Thymus (tissue), 11 donors: ENCODE results near the gene ENTREP1. TPM values are rescaled to one million over a fixed set of nuclear protein-coding genes. Genes with fewer than 3 reads are reported as not detected.

Source experiments
- DNase-seq, 9 donors: peaks; one replicate each; pipeline ENCODE4 v3.0.0-alpha.2; 2013; ENCODE audit warnings: low spot score in 9 of 9, low read depth in 6 of 9, missing footprints in 1 of 9
- H3K27ac ChIP-seq, 2 donors: one replicate each; pipeline ENCODE4 v1.5.1; 2013; ENCODE audit warnings: control low read depth in 1 of 2, low read depth in 1 of 2, low read length in 1 of 2, mild to moderate bottlenecking in 1 of 2, moderate library complexity in 1 of 2
- H3K27me3 ChIP-seq, 2 donors: one replicate each; pipeline ENCODE4 v1.5.1; 2013; ENCODE audit warnings: low read length in 1 of 2; ENCODE audit not compliant: control insufficient read depth in 2 of 2, insufficient read depth in 1 of 2
- H3K36me3 ChIP-seq, 2 donors: one replicate each; pipeline ENCODE4 v1.5.1; 2013; ENCODE audit warnings: low read length in 1 of 2, mild to moderate bottlenecking in 1 of 2, moderate library complexity in 1 of 2; ENCODE audit not compliant: control insufficient read depth in 2 of 2, insufficient read depth in 2 of 2
- H3K4me1 ChIP-seq, 2 donors: one replicate each; pipeline ENCODE4 v1.5.1; 2013; ENCODE audit warnings: low read length in 2 of 2; ENCODE audit not compliant: control insufficient read depth in 2 of 2, insufficient read depth in 2 of 2
- H3K4me3 ChIP-seq, 2 donors: one replicate each; pipeline ENCODE4 v1.5.1; 2013; ENCODE audit warnings: low read length in 2 of 2, control low read depth in 1 of 2, mild to moderate bottlenecking in 1 of 2
- H3K9me3 ChIP-seq, 2 donors: one replicate each; pipeline ENCODE4 v1.5.1; 2013; ENCODE audit warnings: low read length in 1 of 2, mild to moderate bottlenecking in 1 of 2; ENCODE audit not compliant: control insufficient read depth in 2 of 2, insufficient read depth in 1 of 2
- WGBS: extraction: QIAGEN DNeasy Blood & Tissue Kit; methylation state at CpG from one replicate; pipeline ENCODE4 v1.1.7; 2013; 5-methylcytosine and 5-hydroxymethylcytosine counted together
- polyA plus RNA-seq: library from polyadenylated mRNA; stranded (reverse); fragments of 200-250 nt; gene quantifications from one replicate; pipeline ENCODE4 v1.2.3, GENCODE V29; 2013
- total RNA-seq: library from RNA; stranded (reverse); fragments of 120-200 nt; gene quantifications from one replicate; pipeline ENCODE4 v1.2.4, GENCODE V29; 2013
- donor health status: healthy.

The ENTREP1 gene
- total and polyA plus RNA-seq, 2 donors: 4.1 to 16.1 TPM

GRCh38 chr9:69389437-69389995, 64.5 kb downstream of the ENTREP1 start:
- Histone ChIP-seq H3K27me3 (no peaks in the 10 kb centered on the region), H3K27ac (no peak overlapping the region), H3K4me1 (no peaks in the 10 kb centered on the region), H3K36me3 (no peaks in the 10 kb centered on the region), H3K9me3 (no peaks in the 10 kb centered on the region), H3K4me3 (no peak overlapping the region)
- no peak for DNase-seq
- WGBS: over 99% methylated on average over 4 of the region's 4 CpGs

- no peak for DNase-seq
- 98% methylated on average over 11 of the region's 11 CpGs for WGBS
- Histone ChIP-seq H3K4me3 (no peak overlapping the region), H3K27ac (no peak overlapping the region), H3K36me3 (no peaks in the 10 kb centered on the region), H3K27me3 (no peaks in the 10 kb centered on the region), H3K9me3 (no peaks in the 10 kb centered on the region), H3K4me1 (no peaks in the 10 kb centered on the region)
These were observed 66.5 kb downstream of the ENTREP1 start for GRCh38 chr9:69391487-69391886.

- Histone ChIP-seq H3K4me1 (no peaks in the 10 kb centered on the region), H3K27ac (no peak overlapping the region), H3K27me3 (no peaks in the 10 kb centered on the region), H3K36me3 (no peaks in the 10 kb centered on the region), H3K9me3 (no peaks in the 10 kb centered on the region), H3K4me3 (no peak overlapping the region)
- no peak for DNase-seq
- WGBS: 70% methylated on average over 7 of the region's 7 CpGs
These were observed 66.9 kb downstream of the ENTREP1 start for GRCh38 chr9:69391946-69392345.

- Histone ChIP-seq H3K36me3 (no peaks in the 10 kb centered on the region), H3K4me1 (no peaks in the 10 kb centered on the region), H3K4me3 (no peak overlapping the region), H3K9me3 (no peaks in the 10 kb centered on the region), H3K27ac (no peak overlapping the region), H3K27me3 (no peaks in the 10 kb centered on the region)
- DNase-seq: no peak
- 94% methylated on average over 5 of the region's 5 CpGs for WGBS
These were observed 67.8 kb downstream of the ENTREP1 start for GRCh38 chr9:69392826-69393225.

GRCh38 chr9:69393425-69393824, 68.4 kb downstream of the ENTREP1 start:
- Histone ChIP-seq H3K27ac (no peak overlapping the region), H3K9me3 (no peaks in the 10 kb centered on the region), H3K27me3 (no peaks in the 10 kb centered on the region), H3K4me1 (no peaks in the 10 kb centered on the region), H3K36me3 (no peaks in the 10 kb centered on the region), H3K4me3 (no peak overlapping the region)
- 97% methylated on average over 6 of the region's 6 CpGs for WGBS
- no peak for DNase-seq

DNA sequence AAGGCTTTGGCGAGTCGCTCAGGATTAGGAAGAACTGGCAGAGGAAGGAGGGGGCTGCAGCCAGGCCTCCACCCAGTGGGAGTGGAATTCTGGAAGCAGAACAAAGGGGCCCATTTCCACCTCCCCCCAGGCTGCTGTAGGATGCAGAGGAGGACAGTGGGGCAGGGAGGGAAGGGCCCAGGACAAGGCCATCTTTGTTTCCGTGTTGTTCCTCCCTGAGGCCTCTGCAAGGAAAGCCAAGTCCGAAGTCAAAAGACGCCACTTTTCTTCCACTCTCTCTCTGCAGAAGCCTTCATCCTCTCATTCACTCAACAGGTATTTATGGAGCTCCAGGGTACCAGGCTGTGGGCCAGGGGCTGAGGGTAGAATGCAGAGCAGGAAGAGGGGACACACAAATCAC, 70.7 kb downstream of the ENTREP1 start:
- Histone ChIP-seq H3K9me3 (no peaks in the 10 kb centered on the region), H3K36me3 (no peaks in the 10 kb centered on the region), H3K27me3 (no peaks in the 10 kb centered on the region), H3K4me1 (no peaks in the 10 kb centered on the region), H3K4me3 (no peak overlapping the region), H3K27ac (no peak overlapping the region)
- no peak for DNase-seq
- WGBS: 99% methylated on average over 5 of the region's 5 CpGs

DNA sequence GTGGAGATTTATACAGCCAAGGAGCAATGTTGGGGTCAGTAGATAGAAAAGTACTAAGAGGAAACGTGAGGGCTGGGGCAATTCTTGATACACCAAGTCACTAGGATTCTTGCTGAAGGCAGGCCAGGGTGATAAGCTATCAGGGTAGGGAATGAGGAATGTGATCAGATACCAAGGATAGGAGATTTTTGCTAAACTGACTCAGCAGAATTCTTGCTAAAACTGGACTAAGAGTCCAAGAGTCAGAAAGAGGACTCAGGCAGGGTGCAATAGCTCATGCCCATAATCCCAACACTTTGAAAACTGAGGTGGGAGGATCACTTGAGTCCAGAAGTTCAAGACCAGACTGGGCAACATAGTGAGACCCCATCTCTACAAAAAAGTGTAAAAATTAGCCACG, 71.7 kb downstream of the ENTREP1 start:
- Histone ChIP-seq H3K4me1 (no peaks in the 10 kb centered on the region), H3K36me3 (no peaks in the 10 kb centered on the region)
- WGBS: 92% methylated on average over 2 of the region's 2 CpGs

DNA sequence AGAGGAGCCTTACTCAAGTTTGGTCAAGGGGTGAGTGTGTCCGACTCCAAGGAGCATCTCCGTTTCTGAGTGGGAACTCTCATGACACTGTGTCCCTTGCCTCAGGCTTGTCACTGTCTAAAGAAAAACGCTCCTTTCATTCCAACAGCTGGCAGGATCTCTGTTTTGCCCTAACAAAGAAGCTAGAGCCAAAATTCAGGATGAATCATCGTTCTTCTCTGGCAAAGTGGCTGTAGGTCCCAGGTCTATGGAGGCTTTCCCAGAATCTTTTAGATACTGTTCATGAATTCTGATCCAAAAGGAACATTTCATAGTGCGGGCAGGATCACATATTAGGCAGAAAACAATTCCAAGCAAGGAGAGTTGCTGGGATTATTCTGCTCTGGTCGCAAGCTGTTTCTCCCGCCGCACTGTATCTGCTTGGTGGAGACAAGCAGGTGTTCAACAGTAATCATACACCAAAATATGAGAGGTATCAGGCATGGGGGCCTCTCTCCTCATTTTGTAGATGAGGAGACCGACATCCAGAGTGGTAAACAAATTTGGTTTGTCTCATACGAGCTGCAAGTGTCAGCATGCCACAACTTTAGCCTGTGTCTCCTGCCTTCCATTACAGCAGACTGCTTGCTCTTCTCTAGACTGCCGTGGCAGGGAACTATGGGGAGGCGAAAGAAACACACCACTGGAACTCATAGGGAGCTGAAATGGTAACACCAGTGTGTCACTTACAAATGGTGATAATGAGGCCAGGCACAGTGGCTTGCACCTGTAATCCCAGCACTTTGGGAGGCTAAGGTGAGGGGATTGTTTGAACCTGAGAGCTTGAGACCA, 72.6 kb downstream of the ENTREP1 start:
- no peak for DNase-seq
- WGBS: 78% methylated on average over 12 of the region's 12 CpGs
- Histone ChIP-seq H3K36me3 (no peaks in the 10 kb centered on the region), H3K27ac (no peak overlapping the region), H3K9me3 (no peaks in the 10 kb centered on the region), H3K4me1 (no peaks in the 10 kb centered on the region), H3K27me3 (no peaks in the 10 kb centered on the region), H3K4me3 (no peak overlapping the region)

More for the DNA sequence above, 71.7 kb downstream of the ENTREP1 start:
- Histone ChIP-seq H3K4me3 (no peak overlapping the region), H3K27me3 (no peaks in the 10 kb centered on the region), H3K9me3 (no peaks in the 10 kb centered on the region), H3K27ac (no peak overlapping the region)
- DNase-seq: no peak

DNA sequence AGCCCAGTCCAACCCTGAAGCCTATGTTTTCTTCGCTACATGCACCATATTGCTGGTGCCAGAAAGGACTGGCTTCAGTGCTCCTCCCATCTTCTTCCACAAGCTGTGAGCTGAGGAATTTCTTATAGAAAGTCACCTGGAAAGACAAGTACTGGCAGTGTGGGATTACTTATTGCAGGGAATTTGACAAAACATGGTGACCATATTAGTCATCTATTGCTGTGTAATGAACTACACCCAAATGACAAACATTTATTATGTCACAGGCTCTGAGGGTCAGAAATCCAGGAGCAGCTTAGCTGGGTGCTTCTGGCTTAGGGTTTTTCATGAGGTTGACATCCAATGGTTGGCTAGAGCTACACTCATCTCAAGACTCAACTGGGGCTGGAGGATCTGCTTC, 75.5 kb downstream of the ENTREP1 start:
- Histone ChIP-seq H3K36me3 (no peaks in the 10 kb centered on the region), H3K4me3 (no peak overlapping the region), H3K27ac (no peak overlapping the region), H3K27me3 (no peaks in the 10 kb centered on the region), H3K9me3 (no peaks in the 10 kb centered on the region), H3K4me1 (no peaks in the 10 kb centered on the region)
- WGBS: 92% methylated on average over 1 of the region's 1 CpG
- DNase-seq: no peak
